Naive B cell (primary cell): Measurements from ENCODE around the gene C9orf50. TPM values are rescaled to one million over a fixed set of nuclear protein-coding genes. Genes with fewer than 3 reads are reported as not detected.
"Not testable (repeated sequence)": the region's sequence is repeated elsewhere in the genome, so short reads cannot be mapped to it uniquely, and the experiment has no call there.

Experiments used
- ATAC-seq, 2 donors: fragments of 150-1000 bp; cut with Tn5 transposase; 2 replicates each; pipeline ENCODE4 v1.10.0; 2021; ENCODE audit warnings: low read depth in 2 of 2, mild to moderate bottlenecking in 2 of 2, moderate library complexity in 2 of 2
- DNase-seq: peaks from one replicate; pipeline ENCODE4 v3.0.0; 2022
- H3K27ac Mint-ChIP-seq, 6 donors: one replicate each; pipeline ENCODE4 v1.8.0; 2020 to 2022; ENCODE audit warnings: mild to moderate bottlenecking in 6 of 6, mixed read lengths in 6 of 6, moderate library complexity in 5 of 6, inconsistent platforms in 2 of 6
- H3K27me3 Mint-ChIP-seq, 3 donors: one replicate each; pipeline ENCODE4 v1.8.0; 2021 to 2022; ENCODE audit warnings: mixed read lengths in 3 of 3, mild to moderate bottlenecking in 1 of 3
- H3K36me3 Mint-ChIP-seq, 2 donors: one replicate each; pipeline ENCODE4 v1.8.0; 2020 to 2022; ENCODE audit warnings: mixed read lengths in 2 of 2, inconsistent platforms in 1 of 2, mild to moderate bottlenecking in 1 of 2
- H3K4me1 Mint-ChIP-seq, 3 donors: one replicate each; pipeline ENCODE4 v1.8.0; 2020 to 2022; ENCODE audit warnings: mixed read lengths in 3 of 3, inconsistent platforms in 1 of 3, mild to moderate bottlenecking in 1 of 3, moderate library complexity in 1 of 3
- H3K4me3 Mint-ChIP-seq, 8 donors: one replicate each; pipeline ENCODE4 v1.8.0; 2020 to 2022; ENCODE audit warnings: mild to moderate bottlenecking in 8 of 8, mixed read lengths in 8 of 8, moderate library complexity in 8 of 8, inconsistent platforms in 2 of 8
- H3K9me3 Mint-ChIP-seq, 7 donors: one replicate each; pipeline ENCODE4 v1.8.0; 2020 to 2022; ENCODE audit warnings: mixed read lengths in 7 of 7, mild to moderate bottlenecking in 5 of 7, inconsistent platforms in 2 of 7, moderate library complexity in 1 of 7
- polyA plus RNA-seq, 6 donors: library from polyadenylated mRNA; unstranded; fragments of 300-500 nt; fragmentation: Illumina TruSeq; gene quantifications; one replicate each; pipeline ENCODE4 v1.2.3, GENCODE V29; 2021; ENCODE audit warnings: low read depth in 6 of 6

C9orf50 gene
- polyA plus RNA-seq, 6 donors from 2014 or later = not detected

- ATAC-seq (no peak), DNase-seq (no peak)
- Mint-ChIP-seq H3K36me3 (no peaks in the 10 kb centered on the region), H3K4me3 (peak overlapping the region in 1 of 8 donors; percentile 77), H3K27ac (peak overlapping the region in 1 of 6 donors; percentile 62), H3K27me3 (peaks cover 0 to 9% (median 5%) of the 10 kb centered on the region in 3 donors), H3K9me3 (peaks cover 0 to 2% (median 0%) of the 10 kb centered on the region in 7 donors), H3K4me1 (peaks cover 13 to 21% (median 14%) of the 10 kb centered on the region in 3 donors)
Observed at GRCh38 chr9:129644365-129644764, 23.5 kb upstream of the C9orf50 start.

GRCh38 chr9:129643706-129644105 lies 22.8 kb upstream of the C9orf50 start:
- Mint-ChIP-seq H3K9me3 (peaks cover 0 to 2% (median 0%) of the 10 kb centered on the region in 7 donors), H3K4me1 (peaks cover 13 to 21% (median 15%) of the 10 kb centered on the region in 3 donors), H3K27ac (no peak overlapping the region), H3K36me3 (no peaks in the 10 kb centered on the region), H3K4me3 (peak overlapping the region in 5 of 8 donors; percentile 67 to 83 (median 77)), H3K27me3 (peaks cover 0 to 9% (median 5%) of the 10 kb centered on the region in 3 donors)
- no peak for DNase-seq
- no peak for ATAC-seq

DNA sequence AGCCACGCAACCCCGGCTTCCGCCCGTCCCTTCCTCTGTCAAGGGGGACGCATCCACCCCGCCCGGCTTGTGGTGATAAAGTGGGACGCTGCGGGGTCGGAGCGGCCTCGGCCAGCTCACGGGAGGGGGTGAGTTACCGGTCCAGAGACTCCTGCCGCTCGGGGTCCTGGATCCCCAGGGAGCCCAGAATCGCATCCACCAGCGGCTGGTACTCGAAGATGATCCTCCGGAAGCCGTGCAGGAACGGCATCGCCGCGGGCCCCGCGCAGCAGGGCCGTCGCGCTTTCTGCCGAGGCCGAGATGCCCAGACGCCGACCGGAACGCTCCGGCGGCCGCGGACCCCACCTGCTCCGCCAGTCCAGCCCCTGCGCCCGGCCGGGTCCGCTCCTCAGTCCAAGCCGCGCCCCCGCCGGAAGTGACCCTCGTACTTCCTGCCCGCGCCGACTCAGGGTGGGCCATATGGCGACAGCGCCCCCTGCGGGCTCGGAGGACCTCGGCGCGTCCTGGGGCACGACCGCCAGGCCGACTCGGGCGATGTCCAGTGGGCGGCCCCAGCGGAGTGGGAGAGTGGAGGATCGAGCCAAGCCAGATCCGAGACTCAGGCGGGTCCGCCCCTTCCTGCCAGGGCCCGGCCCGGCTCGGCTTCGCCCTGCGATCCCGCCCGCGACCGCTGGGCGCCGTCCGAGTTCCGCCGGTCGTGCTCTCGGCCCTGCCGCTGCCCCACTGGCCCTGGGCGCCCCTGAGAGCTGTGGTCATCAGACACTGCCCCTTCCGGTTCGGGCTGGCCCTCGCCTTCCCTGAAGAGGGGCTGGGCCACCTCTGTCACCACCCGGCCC lies 21.1 kb upstream of the C9orf50 start, which contains the start of gene ASB6:
TSS of gene ASB6 (minus strand) at position 402 of the 836 bp plus-strand sequence. CDS start at position 250, 152 bp downstream.
- Mint-ChIP-seq H3K9me3 (no peaks in the 10 kb centered on the region), H3K4me3 (peak within 1 kb of the TSS; percentile 77 to 91 (median 84)), H3K27me3 (peaks cover 0 to 5% (median 0%) of the 10 kb centered on the region in 3 donors), H3K27ac (peak within 1 kb of the TSS; percentile 82 to 95 (median 87)), H3K36me3 (peaks cover 0 to 8% of the 10 kb centered on the region in 2 donors), H3K4me1 (peaks cover 14 to 32% (median 19%) of the 10 kb centered on the region in 3 donors)
- DNase-seq (peak; percentile 94), ATAC-seq (peak; percentile 90 to 91)

DNA sequence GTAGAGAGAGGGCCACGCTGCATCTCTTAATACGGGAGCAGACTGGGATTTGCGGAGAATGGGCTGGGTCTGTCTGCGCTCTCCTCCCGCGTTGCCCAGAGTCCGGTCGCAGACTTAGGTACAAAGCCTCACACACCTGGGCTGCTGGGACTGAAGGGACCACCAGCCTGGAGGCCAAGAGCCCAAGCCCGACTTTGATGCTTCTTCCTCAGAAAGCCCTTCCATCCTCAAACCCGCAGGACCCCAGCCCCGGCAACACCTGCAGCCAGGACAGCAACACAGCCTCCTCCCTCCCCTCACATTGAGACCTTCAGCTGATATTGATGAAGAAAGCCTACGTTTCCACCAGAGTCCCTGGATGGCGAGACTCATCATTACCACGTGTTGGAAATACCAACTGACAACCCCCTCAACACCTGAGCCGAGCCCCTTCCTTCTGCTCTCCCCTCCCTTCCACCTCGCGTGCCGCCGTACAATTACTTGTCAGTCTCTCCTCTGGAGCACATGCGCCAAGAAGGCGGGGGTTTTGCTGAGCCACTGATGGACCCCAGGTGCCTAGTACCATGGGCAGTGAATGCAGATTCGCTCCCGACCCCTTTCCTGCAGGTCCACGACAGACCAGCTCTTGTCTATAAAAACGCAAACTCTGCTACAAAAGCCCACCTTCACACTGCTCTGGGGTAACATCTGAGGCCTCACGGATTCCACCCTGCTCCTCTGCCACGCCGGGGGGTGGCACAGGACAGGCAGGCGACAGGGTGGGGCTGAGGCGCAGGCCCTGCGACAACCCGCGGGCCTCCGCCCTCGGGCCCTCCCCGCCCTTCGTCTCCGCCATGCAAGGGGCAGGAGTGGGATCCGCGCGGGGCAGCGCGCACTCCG lies 20.2 kb upstream of the C9orf50 start:
- H3K4me3 Mint-ChIP-seq = peak overlapping the region; percentile 77 to 91 (median 84)
- DNase-seq = no peak
- H3K27ac Mint-ChIP-seq = peak overlapping the region in 4 of 6 donors; percentile 57 to 89 (median 77)
- H3K4me1 Mint-ChIP-seq = peaks cover 14 to 32% (median 19%) of the 10 kb centered on the region in 3 donors
- ATAC-seq = peak in 1 of 2 donors; percentile 15
- H3K9me3 Mint-ChIP-seq = no peaks in the 10 kb centered on the region
- peaks cover 0 to 8% of the 10 kb centered on the region in 2 donors for H3K36me3 Mint-ChIP-seq
- H3K27me3 Mint-ChIP-seq = no peaks in the 10 kb centered on the region

- peak overlapping the region in 4 of 6 donors; percentile 10 to 85 (median 50) for H3K27ac Mint-ChIP-seq
- no peaks in the 10 kb centered on the region for H3K27me3 Mint-ChIP-seq
- ATAC-seq = no peak
- peak overlapping the region; percentile 15 to 91 (median 84) for H3K4me3 Mint-ChIP-seq
- no peak for DNase-seq
- peaks cover under 1 to 8% of the 10 kb centered on the region in 2 donors for H3K36me3 Mint-ChIP-seq
- H3K9me3 Mint-ChIP-seq = no peaks in the 10 kb centered on the region
- peaks cover 14 to 32% (median 19%) of the 10 kb centered on the region in 3 donors for H3K4me1 Mint-ChIP-seq
Observed at GRCh38 chr9:129640086-129640870, 19.4 kb upstream of the C9orf50 start.

DNA sequence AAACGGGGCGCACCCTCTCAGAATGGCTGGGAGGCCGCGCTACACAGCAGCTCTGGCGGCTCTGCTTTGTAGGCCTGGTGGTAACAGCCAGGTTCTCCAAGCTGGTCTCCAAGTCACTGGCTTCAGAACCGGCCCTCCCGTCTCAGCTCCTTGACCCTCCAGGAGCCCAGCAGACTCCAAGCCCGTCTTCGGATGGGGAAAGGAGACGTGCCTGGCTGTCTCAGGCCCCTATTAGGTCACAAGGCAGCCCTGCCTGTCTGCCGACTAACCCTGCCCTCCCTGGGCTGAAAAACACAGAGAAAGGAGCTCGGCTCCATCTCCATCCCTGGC lies 18.8 kb upstream of the C9orf50 start:
- peak overlapping the region in 2 of 6 donors; percentile 10 to 77 for H3K27ac Mint-ChIP-seq
- no peak for DNase-seq
- peaks cover 6 to 8% of the 10 kb centered on the region in 2 donors for H3K36me3 Mint-ChIP-seq
- H3K4me1 Mint-ChIP-seq = peaks cover 14 to 32% (median 19%) of the 10 kb centered on the region in 3 donors
- H3K27me3 Mint-ChIP-seq = no peaks in the 10 kb centered on the region
- no peaks in the 10 kb centered on the region for H3K9me3 Mint-ChIP-seq
- no peak for ATAC-seq
- peak overlapping the region in 5 of 8 donors; percentile 77 to 91 (median 83) for H3K4me3 Mint-ChIP-seq

GRCh38 chr9:129639034-129639630 lies 18.2 kb upstream of the C9orf50 start:
- peaks cover 6 to 8% of the 10 kb centered on the region in 2 donors for H3K36me3 Mint-ChIP-seq
- H3K4me1 Mint-ChIP-seq = peaks cover 14 to 32% (median 19%) of the 10 kb centered on the region in 3 donors
- H3K9me3 Mint-ChIP-seq = no peaks in the 10 kb centered on the region
- no peak overlapping the region for H3K27ac Mint-ChIP-seq
- no peak for ATAC-seq
- no peak for DNase-seq
- H3K27me3 Mint-ChIP-seq = no peaks in the 10 kb centered on the region
- peak overlapping the region in 1 of 8 donors; percentile 77 for H3K4me3 Mint-ChIP-seq

DNA sequence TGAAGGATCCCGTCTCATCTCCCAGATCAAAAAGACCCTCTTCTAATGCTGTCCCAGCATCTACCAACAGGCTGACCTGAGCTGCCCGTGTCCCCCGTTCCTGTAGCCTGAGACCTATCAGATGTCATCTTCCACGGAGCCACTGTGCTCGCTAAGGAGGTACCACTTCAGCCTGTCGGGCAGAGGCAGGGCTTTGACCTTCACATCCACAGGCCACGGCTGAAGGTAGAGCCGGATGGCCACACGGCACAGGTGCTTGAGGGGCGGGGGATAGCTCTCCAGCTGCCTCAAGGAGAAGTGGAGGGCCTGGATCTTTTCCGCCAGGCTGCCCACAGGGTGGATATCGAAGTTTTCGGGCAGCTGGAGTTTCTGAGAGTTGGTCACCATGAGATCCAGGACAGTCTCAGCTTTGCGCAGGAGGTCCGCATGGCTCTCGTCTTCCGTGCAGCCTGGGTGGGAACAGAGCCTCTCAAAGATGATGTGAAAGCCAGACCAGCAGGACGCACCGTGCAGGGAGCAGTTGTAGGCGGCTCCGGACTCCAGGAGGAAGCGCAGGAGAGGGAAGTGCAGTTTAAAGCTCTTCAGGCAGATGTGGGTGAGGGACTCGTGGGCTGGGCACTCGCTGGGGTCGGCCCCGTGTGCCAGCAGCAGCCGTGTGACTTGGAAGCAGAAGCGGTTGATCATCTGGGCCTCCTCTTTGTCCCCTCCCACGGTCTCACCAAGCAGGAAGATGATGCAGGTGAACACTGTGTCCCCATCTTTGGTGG lies 17.0 kb upstream of the C9orf50 start:
- peaks cover 6 to 8% of the 10 kb centered on the region in 2 donors for H3K36me3 Mint-ChIP-seq
- DNase-seq (no peak), ATAC-seq (no peak)
- H3K27me3 Mint-ChIP-seq = no peaks in the 10 kb centered on the region
- peaks cover 14 to 32% (median 19%) of the 10 kb centered on the region in 3 donors for H3K4me1 Mint-ChIP-seq
- peak overlapping the region in 4 of 6 donors; percentile 27 to 92 (median 70) for H3K27ac Mint-ChIP-seq
- H3K4me3 Mint-ChIP-seq = peak overlapping the region in 5 of 8 donors; percentile 9 to 80 (median 75)
- no peaks in the 10 kb centered on the region for H3K9me3 Mint-ChIP-seq

DNA sequence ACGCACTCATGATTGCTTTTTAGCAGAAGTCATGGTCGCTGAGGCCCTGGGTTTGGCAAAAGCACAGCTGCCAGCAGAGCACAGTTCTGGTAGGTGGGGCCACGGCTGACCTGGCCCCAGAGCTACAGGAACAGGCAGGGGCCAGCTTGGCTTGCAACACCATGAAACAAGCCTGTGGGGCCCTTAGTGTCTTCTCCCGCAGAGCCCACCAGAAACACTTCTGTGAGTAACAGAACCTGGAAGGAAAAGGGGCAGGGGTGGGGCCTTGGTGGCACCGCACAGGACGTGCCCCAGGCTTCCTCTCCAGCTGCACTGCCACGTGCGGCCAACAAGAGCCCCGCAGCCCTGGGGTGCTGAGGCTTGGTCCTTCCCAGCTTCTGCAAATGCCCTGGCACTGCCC lies 16.2 kb upstream of the C9orf50 start:
- Mint-ChIP-seq H3K4me1 (peaks cover 14 to 27% (median 25%) of the 10 kb centered on the region in 3 donors), H3K4me3 (peak overlapping the region in 1 of 8 donors; percentile 75), H3K27ac (peak overlapping the region in 1 of 6 donors; percentile 54), H3K27me3 (no peaks in the 10 kb centered on the region), H3K9me3 (no peaks in the 10 kb centered on the region), H3K36me3 (peaks cover 6 to 8% of the 10 kb centered on the region in 2 donors)
- ATAC-seq (no peak), DNase-seq (no peak)

- H3K27ac Mint-ChIP-seq, H3K27me3 Mint-ChIP-seq: not testable (repeated sequence)
- peak overlapping the region in 1 of 8 donors; percentile 36 for H3K4me3 Mint-ChIP-seq
Observed at GRCh38 chr9:129636343-129636742, 15.4 kb upstream of the C9orf50 start.

DNA sequence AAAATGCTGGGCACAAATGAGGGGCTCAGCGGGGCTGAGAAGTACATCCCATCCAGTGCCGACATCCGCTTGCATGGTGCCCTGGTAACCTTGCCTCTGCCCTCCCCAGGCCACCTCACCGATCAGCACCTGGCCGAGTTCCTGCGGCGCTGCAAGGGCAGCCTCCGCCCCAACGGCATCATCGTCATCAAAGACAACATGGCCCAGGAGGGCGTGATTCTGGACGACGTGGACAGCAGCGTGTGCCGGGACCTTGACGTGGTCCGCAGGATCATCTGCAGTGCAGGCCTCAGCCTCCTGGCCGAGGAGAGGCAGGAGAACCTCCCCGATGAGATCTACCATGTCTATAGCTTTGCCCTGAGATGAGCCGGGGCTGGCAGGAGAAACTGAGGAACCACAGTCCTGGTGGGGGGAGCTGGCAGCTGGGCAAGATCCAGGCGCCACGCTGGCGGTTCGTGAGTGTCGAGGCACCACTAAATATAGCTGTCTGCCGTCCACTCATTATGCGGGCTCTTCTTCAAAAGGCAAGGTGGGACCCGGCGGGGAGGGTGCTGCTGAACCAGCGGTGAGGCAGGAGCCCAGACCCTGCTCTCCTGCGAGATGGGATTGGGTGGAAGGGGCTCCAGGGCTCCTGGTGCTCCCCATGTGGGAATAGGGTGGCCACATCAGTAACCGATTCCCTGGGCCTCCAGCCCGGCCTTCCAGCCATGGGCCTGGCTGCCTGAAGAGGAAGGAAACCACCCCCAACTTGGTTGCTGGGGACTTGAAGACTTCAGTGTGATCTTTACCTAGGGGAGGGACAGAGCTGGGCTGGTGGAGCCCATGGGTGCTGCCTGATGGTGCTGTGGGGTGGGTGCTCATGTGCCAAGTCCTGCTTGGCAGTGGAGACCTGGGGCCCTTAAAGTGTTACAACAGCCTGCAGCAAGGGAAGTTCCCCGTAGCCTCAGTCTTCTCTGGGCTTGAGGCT lies 14.5 kb upstream of the C9orf50 start:
- H3K36me3 Mint-ChIP-seq = peaks cover 6 to 8% of the 10 kb centered on the region in 2 donors
- no peaks in the 10 kb centered on the region for H3K9me3 Mint-ChIP-seq
- peak overlapping the region in 2 of 6 donors; percentile 58 to 59 for H3K27ac Mint-ChIP-seq

More at GRCh38 chr9:129636343-129636742, 15.4 kb upstream of the C9orf50 start:
- H3K9me3 Mint-ChIP-seq, ATAC-seq, H3K36me3 Mint-ChIP-seq, DNase-seq: not testable (repeated sequence)
- H3K4me1 Mint-ChIP-seq = peaks cover 20 to 31% (median 31%) of the 10 kb centered on the region in 3 donors

More for the DNA sequence above, 14.5 kb upstream of the C9orf50 start:
- Mint-ChIP-seq H3K4me3 (no peak overlapping the region), H3K27me3 (no peaks in the 10 kb centered on the region), H3K4me1 (peaks cover 24 to 28% (median 28%) of the 10 kb centered on the region in 3 donors)
- DNase-seq = no peak
- no peak for ATAC-seq
